ENCODE data around the gene MEF2C. TPM values are rescaled to one million over a fixed set of nuclear protein-coding genes. Genes with fewer than 3 reads are reported as not detected.
A peak's percentile ranks its signal among the peaks of the same experiment; 100 is the strongest.

Gene MEF2C
- total RNA-seq, 1 donor from 2014 or later, result 24.1 TPM

GRCh38 chr5:88831816-88832215, 51.2 kb downstream of the MEF2C start:
- no peak for DNase-seq
- Mint-ChIP-seq H3K9me3 (ENCODE audit: unreplicated experiment) (peaks cover 4% of the 10 kb centered on the region), H3K4me3 (ENCODE audit: unreplicated experiment) (no peak overlapping the region), H3K36me3 (ENCODE audit: unreplicated experiment) (no peaks in the 10 kb centered on the region), H3K27me3 (ENCODE audit: unreplicated experiment) (peaks cover 2% of the 10 kb centered on the region), H3K4me1 (ENCODE audit: low read depth, unreplicated experiment) (peaks cover 27% of the 10 kb centered on the region), H3K27ac (ENCODE audit: unreplicated experiment) (peak overlapping the region; percentile 4)
- TF ChIP-seq CTCF (IDR thresholded peaks at IDR 0.05; ENCODE audit: partially characterized antibody, unreplicated experiment), result no peak

- H3K9me3 Mint-ChIP-seq (ENCODE audit: unreplicated experiment), result peaks cover 4% of the 10 kb centered on the region
- H3K36me3 Mint-ChIP-seq (ENCODE audit: unreplicated experiment), result no peaks in the 10 kb centered on the region
- peaks cover 2% of the 10 kb centered on the region for H3K27me3 Mint-ChIP-seq (ENCODE audit: unreplicated experiment)
- DNase-seq, result no peak
- H3K4me1 Mint-ChIP-seq (ENCODE audit: low read depth, unreplicated experiment), result peaks cover 28% of the 10 kb centered on the region
- TF ChIP-seq CTCF (IDR thresholded peaks at IDR 0.05; ENCODE audit: partially characterized antibody, unreplicated experiment), result no peak
- H3K27ac Mint-ChIP-seq (ENCODE audit: unreplicated experiment), result no peak overlapping the region
- no peak overlapping the region for H3K4me3 Mint-ChIP-seq (ENCODE audit: unreplicated experiment)
Measured at GRCh38 chr5:88830567-88830966, 52.4 kb downstream of the MEF2C start.

GRCh38 chr5:88829775-88830174, 53.2 kb downstream of the MEF2C start:
- Mint-ChIP-seq H3K9me3 (ENCODE audit: unreplicated experiment) (peaks cover 4% of the 10 kb centered on the region), H3K36me3 (ENCODE audit: unreplicated experiment) (no peaks in the 10 kb centered on the region), H3K27ac (ENCODE audit: unreplicated experiment) (no peak overlapping the region), H3K27me3 (ENCODE audit: unreplicated experiment) (peaks cover 2% of the 10 kb centered on the region), H3K4me3 (ENCODE audit: unreplicated experiment) (no peak overlapping the region), H3K4me1 (ENCODE audit: low read depth, unreplicated experiment) (peaks cover 34% of the 10 kb centered on the region)
- no peak for DNase-seq
- no peak for TF ChIP-seq CTCF (IDR thresholded peaks at IDR 0.05; ENCODE audit: partially characterized antibody, unreplicated experiment)

GRCh38 chr5:88829054-88829453, 53.9 kb downstream of the MEF2C start:
- no peak overlapping the region for H3K4me3 Mint-ChIP-seq (ENCODE audit: unreplicated experiment)
- H3K27me3 Mint-ChIP-seq (ENCODE audit: unreplicated experiment), result peaks cover 2% of the 10 kb centered on the region
- H3K36me3 Mint-ChIP-seq (ENCODE audit: unreplicated experiment), result no peaks in the 10 kb centered on the region
- TF ChIP-seq CTCF (IDR thresholded peaks at IDR 0.05; ENCODE audit: partially characterized antibody, unreplicated experiment), result peak; percentile 48
- no peak for DNase-seq
- peaks cover 35% of the 10 kb centered on the region for H3K4me1 Mint-ChIP-seq (ENCODE audit: low read depth, unreplicated experiment)
- H3K9me3 Mint-ChIP-seq (ENCODE audit: unreplicated experiment), result peaks cover 4% of the 10 kb centered on the region
- peak overlapping the region; percentile 19 for H3K27ac Mint-ChIP-seq (ENCODE audit: unreplicated experiment)

- Mint-ChIP-seq H3K4me1 (ENCODE audit: low read depth, unreplicated experiment) (peaks cover 32% of the 10 kb centered on the region), H3K9me3 (ENCODE audit: unreplicated experiment) (peaks cover 2% of the 10 kb centered on the region), H3K27ac (ENCODE audit: unreplicated experiment) (no peak overlapping the region), H3K27me3 (ENCODE audit: unreplicated experiment) (peaks cover 2% of the 10 kb centered on the region), H3K36me3 (ENCODE audit: unreplicated experiment) (no peaks in the 10 kb centered on the region), H3K4me3 (ENCODE audit: unreplicated experiment) (no peak overlapping the region)
- TF ChIP-seq CTCF (IDR thresholded peaks at IDR 0.05; ENCODE audit: partially characterized antibody, unreplicated experiment), result no peak
- DNase-seq, result no peak
Measured at GRCh38 chr5:88827997-88828396, 55.0 kb downstream of the MEF2C start.
